ENCODE results near the gene CCDC57.

CCDC57 gene

DNA sequence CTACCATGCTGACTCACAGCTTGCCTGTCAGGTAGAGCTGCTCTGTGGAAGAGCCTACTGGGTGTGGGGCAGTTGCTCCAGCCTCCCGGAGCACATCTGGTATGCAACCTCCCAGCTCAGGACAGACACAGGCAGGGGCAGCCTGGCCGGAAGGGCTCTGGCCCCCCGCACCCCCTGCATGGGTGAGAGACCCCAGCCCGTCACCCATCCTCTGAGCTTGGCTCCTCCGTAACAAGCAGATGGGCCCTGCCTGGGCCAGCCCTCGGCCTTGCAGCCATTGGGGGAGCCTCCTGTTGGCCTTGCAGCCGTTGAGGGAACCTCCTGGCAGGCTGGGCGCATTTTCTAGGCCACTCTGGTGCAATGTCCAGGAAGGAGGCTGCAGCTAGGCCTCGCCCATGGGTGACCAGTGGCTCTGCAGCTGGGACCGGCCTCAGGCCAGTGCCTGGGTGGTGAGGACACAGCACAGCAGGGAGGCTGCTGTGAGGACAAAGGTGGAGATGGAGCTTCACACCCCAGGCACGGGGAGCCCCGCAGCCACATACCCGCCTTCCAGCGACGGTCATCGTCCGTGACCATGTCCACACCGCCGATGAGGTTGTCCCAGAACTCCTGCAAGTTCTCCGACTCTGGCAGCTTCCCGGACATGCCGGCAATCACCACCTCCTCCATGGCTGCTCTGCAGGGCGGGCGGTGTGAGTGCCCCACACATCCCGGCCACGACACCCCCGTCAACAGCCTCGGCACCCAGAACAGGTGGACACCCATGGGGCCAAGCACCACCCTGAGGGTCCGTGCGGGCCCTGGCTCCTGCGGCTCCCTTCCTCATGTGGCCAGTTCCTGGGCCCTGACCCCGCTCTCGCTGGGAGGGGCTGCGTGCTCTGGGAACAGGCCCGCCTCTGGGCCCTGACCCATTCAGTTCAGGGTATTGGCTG lies 116.6 kb downstream of the CCDC57 start:
- DNase-seq (ENCODE audit: low read depth in 3 of 3, low spot score in 1 of 3): no peak

- no peak for DNase-seq (ENCODE audit: low read depth in 3 of 3, low spot score in 1 of 3)
These were observed 117.5 kb downstream of the CCDC57 start for GRCh38 chr17:82094931-82095776.

GRCh38 chr17:82092995-82093751 lies 119.5 kb downstream of the CCDC57 start:
- DNase-seq (ENCODE audit: low read depth in 3 of 3, low spot score in 1 of 3): no peak

- DNase-seq (ENCODE audit: low read depth in 3 of 3, low spot score in 1 of 3): no peak
These were observed 120.0 kb downstream of the CCDC57 start for GRCh38 chr17:82092628-82092994.

DNA sequence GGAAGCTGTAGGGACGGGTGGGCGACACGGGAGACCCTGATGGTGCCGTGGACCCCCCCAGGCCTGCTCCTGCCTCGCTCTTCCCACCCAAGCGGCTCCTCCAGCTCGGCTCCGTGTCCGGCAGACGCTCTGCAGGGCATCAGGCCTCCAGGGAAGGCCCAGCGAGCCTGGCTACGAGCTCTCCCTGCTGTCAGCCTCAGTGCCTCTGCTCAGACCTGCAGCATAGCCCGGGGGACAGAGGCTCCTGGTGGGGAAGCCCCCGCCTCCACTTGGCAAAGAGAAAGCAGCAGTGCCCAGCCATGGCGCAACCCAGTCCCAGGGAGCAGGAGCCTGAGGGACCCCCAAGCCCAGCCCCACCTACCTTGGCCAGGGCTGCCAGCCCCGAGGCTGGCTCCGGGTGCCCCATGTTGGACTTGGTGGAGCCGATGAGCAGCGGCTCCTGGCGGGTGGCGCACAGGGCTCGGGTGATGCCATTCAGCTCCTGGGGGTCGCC lies 120.5 kb downstream of the CCDC57 start:
- no peak for DNase-seq (ENCODE audit: low read depth in 3 of 3, low spot score in 1 of 3)

GRCh38 chr17:82091264-82092066 lies 121.2 kb downstream of the CCDC57 start:
- no peak for DNase-seq (ENCODE audit: low read depth in 3 of 3, low spot score in 1 of 3)

GRCh38 chr17:82090549-82091263 lies 121.9 kb downstream of the CCDC57 start:
- DNase-seq (ENCODE audit: low read depth in 3 of 3, low spot score in 1 of 3): no peak

GRCh38 chr17:82089723-82090548 lies 122.7 kb downstream of the CCDC57 start:
- DNase-seq (ENCODE audit: low read depth in 3 of 3, low spot score in 1 of 3): no peak

- no peak for DNase-seq (ENCODE audit: low read depth in 3 of 3, low spot score in 1 of 3)
These were observed 123.6 kb downstream of the CCDC57 start for GRCh38 chr17:82088838-82089722.

GRCh38 chr17:82087961-82088837 lies 124.4 kb downstream of the CCDC57 start:
- no peak for DNase-seq (ENCODE audit: low read depth in 3 of 3, low spot score in 1 of 3)

- no peak for DNase-seq (ENCODE audit: low read depth in 3 of 3, low spot score in 1 of 3)
These were observed 125.4 kb downstream of the CCDC57 start for GRCh38 chr17:82086941-82087906.

- no peak for DNase-seq (ENCODE audit: low read depth in 3 of 3, low spot score in 1 of 3)
These were observed 126.5 kb downstream of the CCDC57 start for GRCh38 chr17:82085931-82086764.

- DNase-seq (ENCODE audit: low read depth in 3 of 3, low spot score in 1 of 3): no peak
These were observed 127.4 kb downstream of the CCDC57 start for GRCh38 chr17:82085031-82085861.
